Cardiac septum (tissue), 1 donor: ENCODE data around the gene MYCBPAP. TPM values are rescaled to one million over a fixed set of nuclear protein-coding genes. Genes with fewer than 3 reads are reported as not detected.

Source experiments
- total RNA-seq: library from RNA; stranded (reverse); fragmentation: NEBNext Ultra II Directional; extraction: Animal tissue kit (Norgen Biotek cat#: 25700); gene quantifications from one replicate; pipeline ENCODE4 v1.2.1, GENCODE V29; 2021
- donor health status: DM: no; HTN: no; CAD: no.

The MYCBPAP gene
- total RNA-seq, 1 donor from 2014 or later = 0.13 TPM

Other genes starting within 250 kb of the MYCBPAP start
- not detected for gene TMEM92, start 234.0 kb upstream of the MYCBPAP start, total RNA-seq
- 10.8 TPM for gene XYLT2, start 162.3 kb upstream of the MYCBPAP start, total RNA-seq
- 61.4 TPM for gene MRPL27, start 135.3 kb upstream of the MYCBPAP start, total RNA-seq
- gene EME1, start 135.2 kb upstream of the MYCBPAP start, total RNA-seq = 0.35 TPM
- gene LRRC59, start 110.9 kb upstream of the MYCBPAP start, total RNA-seq = 32.9 TPM
- gene ACSF2, start 82.2 kb upstream of the MYCBPAP start, total RNA-seq = 9.6 TPM
- gene CHAD, start 39.6 kb upstream of the MYCBPAP start, total RNA-seq = 0.30 TPM
- gene RSAD1, start 29.6 kb upstream of the MYCBPAP start, total RNA-seq = 35.4 TPM
- gene EPN3, start 24.3 kb downstream of the MYCBPAP start, total RNA-seq = 8.5 TPM
- gene SPATA20, start 38.7 kb downstream of the MYCBPAP start, total RNA-seq = 51.9 TPM
- 0.13 TPM for gene CACNA1G, start 52.3 kb downstream of the MYCBPAP start, total RNA-seq
- 1.9 TPM for gene ABCC3, start 126.4 kb downstream of the MYCBPAP start, total RNA-seq
- 47.6 TPM for gene ANKRD40, start 199.5 kb downstream of the MYCBPAP start, total RNA-seq
- gene LUC7L3, start 211.2 kb downstream of the MYCBPAP start, total RNA-seq = 78.5 TPM